Measurements from ENCODE around the gene ERO1B.

DNA sequence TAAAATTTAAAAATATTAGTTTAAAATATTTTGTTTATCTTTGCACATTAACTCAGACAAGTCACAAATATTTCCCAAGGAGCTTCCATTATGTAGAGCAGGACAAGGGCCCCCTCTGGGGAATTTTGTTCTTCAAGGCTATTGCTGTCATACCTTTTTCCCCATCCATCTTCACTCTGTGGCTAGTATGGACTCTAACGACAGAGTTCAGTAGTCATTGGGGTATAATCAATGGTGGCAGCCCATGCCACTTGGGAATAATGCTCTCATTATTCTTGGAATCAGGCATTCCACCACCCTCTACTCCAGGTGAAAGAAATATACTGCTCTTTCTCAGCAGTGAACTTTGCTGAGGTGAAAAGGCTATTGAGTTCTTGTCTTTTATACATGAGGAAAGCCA, 38.5 kb upstream of the ERO1B start:
- TF ChIP-seq, protein P1, sequence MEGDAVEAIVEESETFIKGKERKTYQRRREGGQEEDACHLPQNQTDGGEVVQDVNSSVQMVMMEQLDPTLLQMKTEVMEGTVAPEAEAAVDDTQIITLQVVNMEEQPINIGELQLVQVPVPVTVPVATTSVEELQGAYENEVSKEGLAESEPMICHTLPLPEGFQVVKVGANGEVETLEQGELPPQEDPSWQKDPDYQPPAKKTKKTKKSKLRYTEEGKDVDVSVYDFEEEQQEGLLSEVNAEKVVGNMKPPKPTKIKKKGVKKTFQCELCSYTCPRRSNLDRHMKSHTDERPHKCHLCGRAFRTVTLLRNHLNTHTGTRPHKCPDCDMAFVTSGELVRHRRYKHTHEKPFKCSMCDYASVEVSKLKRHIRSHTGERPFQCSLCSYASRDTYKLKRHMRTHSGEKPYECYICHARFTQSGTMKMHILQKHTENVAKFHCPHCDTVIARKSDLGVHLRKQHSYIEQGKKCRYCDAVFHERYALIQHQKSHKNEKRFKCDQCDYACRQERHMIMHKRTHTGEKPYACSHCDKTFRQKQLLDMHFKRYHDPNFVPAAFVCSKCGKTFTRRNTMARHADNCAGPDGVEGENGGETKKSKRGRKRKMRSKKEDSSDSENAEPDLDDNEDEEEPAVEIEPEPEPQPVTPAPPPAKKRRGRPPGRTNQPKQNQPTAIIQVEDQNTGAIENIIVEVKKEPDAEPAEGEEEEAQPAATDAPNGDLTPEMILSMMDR (IDR thresholded peaks at IDR 0.05) = no peak
- TF ChIP-seq POLR2A (IDR thresholded peaks at IDR 0.05) = no peak

Measured in lower leg skin (tissue), 3 donors.